SK-N-SH treated with all-trans-retinoic acid at 6 μM for 48 hours (cell line): Measurements from ENCODE around the gene MOV10.

ENCODE experiments used
- ARNTL ChIP-seq: fragments of 450-650 bp; formaldehyde crosslinking; IDR thresholded peaks from 2 replicates; pipeline ENCODE4 v1.5.0; 2020; ENCODE audit warnings: low read depth, mild to moderate bottlenecking, moderate library complexity, borderline replicate concordance
- TOX ChIP-seq: fragments of 250-450 bp; sonication (Bioruptor Pico); IDR thresholded peaks from 2 replicates; pipeline ENCODE4 v1.8.0; 2021; ENCODE audit warnings: mild to moderate bottlenecking, moderate library complexity, borderline replicate concordance

DNA sequence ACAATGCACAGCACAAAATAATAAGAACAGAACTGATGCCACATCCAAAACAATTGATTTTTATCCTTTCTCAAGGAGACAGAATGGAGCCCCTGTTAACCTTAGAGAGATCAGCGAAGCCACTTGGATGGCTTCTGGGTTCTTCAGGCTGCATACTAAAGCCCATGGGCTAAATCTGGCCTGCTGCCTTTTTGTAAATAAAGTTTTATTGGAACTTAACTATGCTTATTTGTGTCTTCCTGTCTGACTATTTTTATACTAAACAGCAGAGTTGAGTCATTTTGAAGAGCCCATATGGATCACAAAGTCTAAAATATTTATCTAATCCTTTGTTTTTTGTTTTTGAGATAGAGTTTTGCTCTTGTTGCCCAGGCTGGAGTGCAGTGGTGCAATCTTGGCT is 57.0 kb downstream of the MOV10 start:
- TF ChIP-seq TOX (CRISPR knock-in tag) (no peak), ARNTL (CRISPR knock-in tag) (no peak)
